KMS-11 (cell line): ENCODE data around the gene DHRS9.
"Not testable (repeated sequence)": the region's sequence is repeated elsewhere in the genome, so short reads cannot be mapped to it uniquely, and the experiment has no call there.

Experiments
- H2AFZ ChIP-seq: fragments of 200-600 bp; sonication (generic); 2 replicates; pipeline ENCODE4 v1.6.1; 2016; ENCODE audit warnings: antibody characterized with exemption, mixed run types, low read depth
- H3K27ac ChIP-seq: fragments of 200-600 bp; sonication (generic); 2 replicates; pipeline ENCODE4 v1.6.1; 2016; ENCODE audit warnings: mild to moderate bottlenecking, mixed run types
- H3K27me3 ChIP-seq: fragments of 200-600 bp; sonication (generic); 2 replicates; pipeline ENCODE4 v1.6.1; 2017; ENCODE audit warnings: mild to moderate bottlenecking, low read depth, mixed run types, moderate library complexity; ENCODE audit not compliant: insufficient read depth
- H3K36me3 ChIP-seq: fragments of 200-600 bp; sonication (generic); 2 replicates; pipeline ENCODE4 v1.6.1; 2017; ENCODE audit warnings: mild to moderate bottlenecking, mixed run types; ENCODE audit not compliant: insufficient read depth
- H3K4me1 ChIP-seq: fragments of 200-600 bp; sonication (generic); 2 replicates; pipeline ENCODE4 v1.6.1; 2016; ENCODE audit warnings: mild to moderate bottlenecking, low read depth, mixed run types; ENCODE audit not compliant: poor library complexity, severe bottlenecking
- H3K4me2 ChIP-seq: fragments of 200-600 bp; sonication (generic); 2 replicates; pipeline ENCODE4 v1.7.0; 2016; ENCODE audit warnings: mild to moderate bottlenecking, mixed run types
- H3K4me3 ChIP-seq: fragments of 200-600 bp; sonication (generic); IDR thresholded peaks from 2 replicates; pipeline ENCODE4 v1.6.1; 2017; ENCODE audit warnings: low read depth, low read length, mixed read lengths; ENCODE audit not compliant: insufficient read depth
- H3K79me2 ChIP-seq: fragments of 200-600 bp; sonication (generic); 2 replicates; pipeline ENCODE4 v1.6.1; 2016; ENCODE audit warnings: low read depth, mixed run types; ENCODE audit not compliant: insufficient read depth
- H3K9ac ChIP-seq: fragments of 200-600 bp; sonication (generic); 2 replicates; pipeline ENCODE4 v1.6.1; 2016; ENCODE audit warnings: mild to moderate bottlenecking, mixed run types
- H4K20me1 ChIP-seq: fragments of 200-600 bp; sonication (generic); 2 replicates; pipeline ENCODE4 v1.6.1; 2016; ENCODE audit warnings: mild to moderate bottlenecking, mixed run types; ENCODE audit not compliant: insufficient read depth
- CTCF ChIP-seq: fragments of 200-600 bp; sonication (generic); conservative IDR thresholded peaks from 2 replicates; pipeline ENCODE4 v1.6.1; 2017; ENCODE audit warnings: low read depth, mild to moderate bottlenecking, antibody characterized with exemption, low read length, moderate library complexity, mixed read lengths

DHRS9 gene

GRCh38 chr2:169131587-169132512 lies 62.5 kb downstream of the DHRS9 start:
- H3K27me3 ChIP-seq = no peaks in the 10 kb centered on the region
- no peak overlapping the region for H3K4me3 ChIP-seq
- no peak overlapping the region for H3K9ac ChIP-seq
- H3K4me2 ChIP-seq = no peak overlapping the region
- no peaks in the 10 kb centered on the region for H3K4me1 ChIP-seq
- no peaks in the 10 kb centered on the region for H4K20me1 ChIP-seq
- H2AFZ ChIP-seq = no peak overlapping the region
- H3K27ac ChIP-seq = no peak overlapping the region
- peak; percentile 75 for TF ChIP-seq CTCF
- no peaks in the 10 kb centered on the region for H3K79me2 ChIP-seq
- H3K36me3 ChIP-seq = no peaks in the 10 kb centered on the region

- not testable (repeated sequence) for H3K4me3 ChIP-seq, H3K9ac ChIP-seq, H3K27ac ChIP-seq, H3K4me1 ChIP-seq, H3K36me3 ChIP-seq, H4K20me1 ChIP-seq, H3K79me2 ChIP-seq, H3K27me3 ChIP-seq, H2AFZ ChIP-seq, H3K4me2 ChIP-seq
These were observed 64.9 kb downstream of the DHRS9 start for GRCh38 chr2:169134272-169134671.

GRCh38 chr2:169136428-169136827 lies 67.1 kb downstream of the DHRS9 start:
- H3K4me3 ChIP-seq, H3K36me3 ChIP-seq, H2AFZ ChIP-seq, H3K27me3 ChIP-seq, H4K20me1 ChIP-seq, H3K4me2 ChIP-seq, H3K9ac ChIP-seq, H3K79me2 ChIP-seq, H3K27ac ChIP-seq, H3K4me1 ChIP-seq: not testable (repeated sequence)

GRCh38 chr2:169136885-169137534 lies 67.6 kb downstream of the DHRS9 start:
- Histone ChIP-seq H3K79me2 (no peaks in the 10 kb centered on the region), H3K4me1 (no peaks in the 10 kb centered on the region), H3K9ac (no peak overlapping the region), H3K27ac (no peak overlapping the region), H3K4me2 (no peak overlapping the region), H3K36me3 (no peaks in the 10 kb centered on the region), H3K4me3 (no peak overlapping the region), H4K20me1 (no peaks in the 10 kb centered on the region), H2AFZ (no peak overlapping the region), H3K27me3 (no peaks in the 10 kb centered on the region)
- TF ChIP-seq CTCF = no peak

- Histone ChIP-seq H3K27ac (no peak overlapping the region), H3K4me1 (no peaks in the 10 kb centered on the region), H3K4me3 (no peak overlapping the region), H3K27me3 (no peaks in the 10 kb centered on the region), H3K36me3 (no peaks in the 10 kb centered on the region), H3K9ac (no peak overlapping the region), H4K20me1 (no peaks in the 10 kb centered on the region), H3K4me2 (no peak overlapping the region), H2AFZ (no peak overlapping the region), H3K79me2 (no peaks in the 10 kb centered on the region)
- TF ChIP-seq CTCF = no peak
These were observed 68.6 kb downstream of the DHRS9 start for GRCh38 chr2:169137924-169138323.
